Stimulated activated CD8-positive, alpha-beta memory T cell treated with anti-CD3 and anti-CD28 coated beads, Interleukin-15, amount 100 ng/mL, for 48 hours (primary cell): ENCODE data around the gene ATF3.
"Not testable (repeated sequence)": the region's sequence is repeated elsewhere in the genome, so short reads cannot be mapped to it uniquely, and the experiment has no call there.

Experiments used
- DNase-seq, 2 donors: peaks; one replicate each; pipeline ENCODE4 v3.0.0-alpha.2; 2020; ENCODE audit warnings: low read depth in 2 of 2

The ATF3 gene

GRCh38 chr1:212628046-212628445 is 19.5 kb downstream of the ATF3 start:
- no peak for DNase-seq

GRCh38 chr1:212628813-212629415 is 20.4 kb downstream of the ATF3 start:
- no peak for DNase-seq

GRCh38 chr1:212629450-212630157 is 21.0 kb downstream of the ATF3 start:
- DNase-seq = no peak

GRCh38 chr1:212630158-212630900 is 21.8 kb downstream of the ATF3 start:
- peak; percentile 39 to 58 for DNase-seq

- DNase-seq = no peak
These were observed 24.6 kb downstream of the ATF3 start for GRCh38 chr1:212633161-212633560.

- DNase-seq = no peak
These were observed 25.7 kb downstream of the ATF3 start for GRCh38 chr1:212634252-212634651.

- no peak for DNase-seq
These were observed 26.6 kb downstream of the ATF3 start for GRCh38 chr1:212635141-212635631.

GRCh38 chr1:212637902-212638301 is 29.3 kb downstream of the ATF3 start:
- DNase-seq = no peak

- no peak for DNase-seq
These were observed 30.1 kb downstream of the ATF3 start for GRCh38 chr1:212638492-212639151.

GRCh38 chr1:212639524-212639923 is 31.0 kb downstream of the ATF3 start:
- DNase-seq = not testable (repeated sequence)

GRCh38 chr1:212640223-212640878 is 31.8 kb downstream of the ATF3 start:
- no peak for DNase-seq

- DNase-seq = no peak
These were observed 33.4 kb downstream of the ATF3 start for GRCh38 chr1:212641956-212642355.

- no peak for DNase-seq
These were observed 35.3 kb downstream of the ATF3 start for GRCh38 chr1:212643877-212644276.

GRCh38 chr1:212644866-212645545 is 36.4 kb downstream of the ATF3 start:
- no peak for DNase-seq

GRCh38 chr1:212645546-212646543 is 37.3 kb downstream of the ATF3 start:
- DNase-seq = no peak

GRCh38 chr1:212646588-212646987 is 38.0 kb downstream of the ATF3 start:
- no peak for DNase-seq

GRCh38 chr1:212647004-212647403 is 38.4 kb downstream of the ATF3 start:
- DNase-seq = no peak

GRCh38 chr1:212648431-212648830 is 39.9 kb downstream of the ATF3 start:
- no peak for DNase-seq

GRCh38 chr1:212649020-212649419 is 40.5 kb downstream of the ATF3 start:
- DNase-seq = no peak

GRCh38 chr1:212650228-212650627 is 41.7 kb downstream of the ATF3 start:
- no peak for DNase-seq
